Measurements from ENCODE around the gene SSX7. TPM values are rescaled to one million over a fixed set of nuclear protein-coding genes. Genes with fewer than 3 reads are reported as not detected.
"Not testable (repeated sequence)": the region's sequence is repeated elsewhere in the genome, so short reads cannot be mapped to it uniquely, and the experiment has no call there.

The SSX7 gene
- not detected in 2 replicates for total RNA-seq

GRCh38 chrX:52654800-52655199, at the start of gene SSX7:
Gene SSX7, minus strand, starts transcription at chrX:52654900. Its CDS starts 1,428 bp downstream, at chrX:52653472.
- intact Hi-C loops (cut with micrococcal nuclease) = not testable (repeated sequence)

GRCh38 chrX:52692034-52692433, 37.3 kb upstream of the SSX7 start:
- intact Hi-C loops (cut with micrococcal nuclease) = not testable (repeated sequence)

GRCh38 chrX:52662218-52662617, 7.5 kb upstream of the SSX7 start:
- intact Hi-C loops (cut with micrococcal nuclease) = not testable (repeated sequence)

- intact Hi-C loops (cut with micrococcal nuclease) = not testable (repeated sequence)
Observed at GRCh38 chrX:52655475-52655874, 775 bp upstream of the SSX7 start.

- intact Hi-C loops (cut with micrococcal nuclease) = not testable (repeated sequence)
Observed at GRCh38 chrX:52650676-52651075, 4.0 kb downstream of the SSX7 start.

GRCh38 chrX:52648956-52649355, 5.7 kb downstream of the SSX7 start:
- intact Hi-C loops (cut with micrococcal nuclease) = not testable (repeated sequence)

GRCh38 chrX:52628483-52628882, 26.2 kb downstream of the SSX7 start:
- intact Hi-C loops (cut with micrococcal nuclease) = not testable (repeated sequence)

- intact Hi-C loops (cut with micrococcal nuclease) = not testable (repeated sequence)
Observed at GRCh38 chrX:52620661-52621060, 34.0 kb downstream of the SSX7 start.

- intact Hi-C loops (cut with micrococcal nuclease) = no loop called here
Observed at GRCh38 chrX:52608961-52609360, 45.7 kb downstream of the SSX7 start.

GRCh38 chrX:52603151-52603550, 51.5 kb downstream of the SSX7 start:
- intact Hi-C loops (cut with micrococcal nuclease) = not testable (repeated sequence)

GRCh38 chrX:52598886-52599285, 55.8 kb downstream of the SSX7 start:
- intact Hi-C loops (cut with micrococcal nuclease) = no loop called here

GRCh38 chrX:52594658-52595057, 60.0 kb downstream of the SSX7 start:
- intact Hi-C loops (cut with micrococcal nuclease) = no loop called here

Other genes with a start within 250 kb of the SSX7 start
- not detected in 2 replicates for gene XAGE1A, start 159.1 kb downstream of the SSX7 start, total RNA-seq
- gene XAGE1B, start 137.8 kb downstream of the SSX7 start, total RNA-seq = not detected in 2 replicates
- not detected in 2 replicates for gene SSX2, start 52.3 kb upstream of the SSX7 start, total RNA-seq
- not detected in 2 replicates for gene SSX2B, start 96.4 kb upstream of the SSX7 start, total RNA-seq
- not detected in 2 replicates for gene SPANXN5, start 142.5 kb upstream of the SSX7 start, total RNA-seq
- not detected in 2 replicates for gene XAGE5, start 156.4 kb upstream of the SSX7 start, total RNA-seq
- gene XAGE3, start 213.2 kb upstream of the SSX7 start, total RNA-seq = not detected in 2 replicates
- gene FAM156B, start 242.4 kb upstream of the SSX7 start, total RNA-seq = 14.4 and 17.2 TPM in 2 replicates